Activated CD8-positive, alpha-beta memory T cell treated with anti-CD3 and anti-CD28 coated beads, Interleukin-2, amount 50 U/mL, for 48 hours (primary cell): Measurements from ENCODE around the gene RANGAP1.
A peak's percentile ranks its signal among the peaks of the same experiment; 100 is the strongest.
"Not testable (repeated sequence)": the region's sequence is repeated elsewhere in the genome, so short reads cannot be mapped to it uniquely, and the experiment has no call there.

Source experiments
- DNase-seq: peaks from one replicate; pipeline ENCODE4 v3.0.0-alpha.2; 2020

RANGAP1 gene

GRCh38 chr22:41296826-41297667 lies 11.1 kb upstream of the RANGAP1 start:
- no peak for DNase-seq

GRCh38 chr22:41294816-41295215 lies 8.8 kb upstream of the RANGAP1 start:
- DNase-seq = not testable (repeated sequence)

GRCh38 chr22:41290262-41291221 lies 4.6 kb upstream of the RANGAP1 start:
- no peak for DNase-seq

- DNase-seq = no peak
Measured at GRCh38 chr22:41289671-41290070, 3.7 kb upstream of the RANGAP1 start.

- no peak for DNase-seq
Measured at GRCh38 chr22:41288245-41288946, 2.4 kb upstream of the RANGAP1 start.

GRCh38 chr22:41286639-41287091 lies 678 bp upstream of the RANGAP1 start:
- peak; percentile 68 for DNase-seq

- peak; percentile 91 for DNase-seq
Measured at GRCh38 chr22:41285441-41285819, 557 bp downstream of the RANGAP1 start.

GRCh38 chr22:41284465-41284864 lies 1.5 kb downstream of the RANGAP1 start:
- no peak for DNase-seq

GRCh38 chr22:41280854-41281253 lies 5.1 kb downstream of the RANGAP1 start:
- no peak for DNase-seq

GRCh38 chr22:41280065-41280464 lies 5.9 kb downstream of the RANGAP1 start:
- no peak for DNase-seq

- no peak for DNase-seq
Measured at GRCh38 chr22:41274856-41275255, 11.1 kb downstream of the RANGAP1 start.

- DNase-seq = no peak
Measured at GRCh38 chr22:41273128-41273527, 12.9 kb downstream of the RANGAP1 start.

- DNase-seq = no peak
Measured at GRCh38 chr22:41271787-41272186, 14.2 kb downstream of the RANGAP1 start.

GRCh38 chr22:41267958-41268357 lies 18.0 kb downstream of the RANGAP1 start:
- DNase-seq = no peak

GRCh38 chr22:41264408-41264941 lies 21.5 kb downstream of the RANGAP1 start:
- DNase-seq = no peak

GRCh38 chr22:41263704-41264103 lies 22.3 kb downstream of the RANGAP1 start:
- no peak for DNase-seq

- no peak for DNase-seq
Measured at GRCh38 chr22:41262250-41262765, 23.7 kb downstream of the RANGAP1 start.

GRCh38 chr22:41261541-41262249 lies 24.3 kb downstream of the RANGAP1 start:
- no peak for DNase-seq

- no peak for DNase-seq
Measured at GRCh38 chr22:41260871-41261270, 25.1 kb downstream of the RANGAP1 start.

GRCh38 chr22:41259756-41260155 lies 26.2 kb downstream of the RANGAP1 start:
- not testable (repeated sequence) for DNase-seq

GRCh38 chr22:41257696-41258095 lies 28.3 kb downstream of the RANGAP1 start:
- no peak for DNase-seq
